Neuron (in vitro differentiated cells): Measurements from ENCODE around the gene GFPT1.
"Not testable (repeated sequence)": the region's sequence is repeated elsewhere in the genome, so short reads cannot be mapped to it uniquely, and the experiment has no call there.

Source experiments
- H2AFZ ChIP-seq: one replicate; pipeline ENCODE4 v1.6.1; 2013; ENCODE audit warnings: low read depth, mild to moderate bottlenecking, inconsistent platforms, low read length, moderate library complexity
- H3K27me3 ChIP-seq: one replicate; pipeline ENCODE4 v1.6.1; 2013; ENCODE audit warnings: low read length; ENCODE audit not compliant: insufficient read depth
- H3K36me3 ChIP-seq: one replicate; pipeline ENCODE4 v1.6.1; 2013; ENCODE audit warnings: low read length; ENCODE audit not compliant: insufficient read depth
- H3K4me1 ChIP-seq: one replicate; pipeline ENCODE4 v1.6.1; 2013; ENCODE audit warnings: low read length; ENCODE audit not compliant: insufficient read depth
- H3K4me3 ChIP-seq: 2 replicates; pipeline ENCODE4 v1.5.1; 2013; ENCODE audit warnings: mild to moderate bottlenecking, low read length, moderate library complexity
- H3K9me3 ChIP-seq: one replicate; pipeline ENCODE4 v1.6.1; 2013; ENCODE audit warnings: low read length

The GFPT1 gene

GRCh38 chr2:69380072-69380917, 6.7 kb downstream of the GFPT1 start:
- Histone ChIP-seq H3K4me1 (no peaks in the 10 kb centered on the region), H3K9me3 (peaks cover 4% of the 10 kb centered on the region), H3K27me3 (no peaks in the 10 kb centered on the region), H2AFZ (no peak overlapping the region), H3K36me3 (no peaks in the 10 kb centered on the region), H3K4me3 (no peak overlapping the region)

- H3K27me3 ChIP-seq = no peaks in the 10 kb centered on the region
- H3K36me3 ChIP-seq = peaks cover 13% of the 10 kb centered on the region
- H2AFZ ChIP-seq = no peak overlapping the region
- peaks cover 4% of the 10 kb centered on the region for H3K9me3 ChIP-seq
- no peak overlapping the region for H3K4me3 ChIP-seq
- no peaks in the 10 kb centered on the region for H3K4me1 ChIP-seq
Measured at GRCh38 chr2:69376403-69376802, 10.6 kb downstream of the GFPT1 start.

GRCh38 chr2:69375494-69376353, 11.3 kb downstream of the GFPT1 start:
- no peak overlapping the region for H3K4me3 ChIP-seq
- peaks cover 4% of the 10 kb centered on the region for H3K9me3 ChIP-seq
- H3K36me3 ChIP-seq = peaks cover 18% of the 10 kb centered on the region
- H2AFZ ChIP-seq = no peak overlapping the region
- no peaks in the 10 kb centered on the region for H3K27me3 ChIP-seq
- H3K4me1 ChIP-seq = no peaks in the 10 kb centered on the region

DNA sequence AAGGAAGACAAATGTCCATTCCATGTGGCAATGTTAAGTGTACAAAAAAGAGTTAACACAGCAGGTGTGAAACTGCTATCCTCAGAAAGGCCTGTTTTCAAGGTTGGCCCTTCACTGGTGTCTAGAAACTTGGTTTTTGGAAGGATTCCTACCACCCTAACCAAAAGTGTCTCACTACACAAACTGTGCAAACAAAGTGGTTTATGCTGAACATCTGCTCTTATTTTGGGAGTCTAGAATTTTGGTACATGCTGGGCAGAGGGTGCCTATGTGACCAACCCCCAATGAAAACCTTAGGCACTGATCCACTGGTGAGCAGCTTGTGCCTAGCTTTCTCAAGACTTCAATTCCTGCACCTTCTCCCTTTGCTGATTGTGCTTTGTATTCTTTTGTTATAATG, 14.3 kb downstream of the GFPT1 start:
- Histone ChIP-seq H3K36me3 (peaks cover 47% of the 10 kb centered on the region), H3K27me3 (no peaks in the 10 kb centered on the region), H3K9me3 (peaks cover 2% of the 10 kb centered on the region), H2AFZ (no peak overlapping the region), H3K4me3 (no peak overlapping the region), H3K4me1 (no peaks in the 10 kb centered on the region)

GRCh38 chr2:69369802-69370201, 17.2 kb downstream of the GFPT1 start:
- no peaks in the 10 kb centered on the region for H3K9me3 ChIP-seq
- peaks cover 61% of the 10 kb centered on the region for H3K36me3 ChIP-seq
- no peaks in the 10 kb centered on the region for H3K27me3 ChIP-seq
- H2AFZ ChIP-seq = no peak overlapping the region
- no peak overlapping the region for H3K4me3 ChIP-seq
- H3K4me1 ChIP-seq = no peaks in the 10 kb centered on the region

- Histone ChIP-seq H3K4me3 (no peak overlapping the region), H3K27me3 (no peaks in the 10 kb centered on the region), H2AFZ (no peak overlapping the region), H3K4me1 (no peaks in the 10 kb centered on the region), H3K9me3 (no peaks in the 10 kb centered on the region), H3K36me3 (peaks cover 63% of the 10 kb centered on the region)
Measured at GRCh38 chr2:69368588-69368987, 18.4 kb downstream of the GFPT1 start.

DNA sequence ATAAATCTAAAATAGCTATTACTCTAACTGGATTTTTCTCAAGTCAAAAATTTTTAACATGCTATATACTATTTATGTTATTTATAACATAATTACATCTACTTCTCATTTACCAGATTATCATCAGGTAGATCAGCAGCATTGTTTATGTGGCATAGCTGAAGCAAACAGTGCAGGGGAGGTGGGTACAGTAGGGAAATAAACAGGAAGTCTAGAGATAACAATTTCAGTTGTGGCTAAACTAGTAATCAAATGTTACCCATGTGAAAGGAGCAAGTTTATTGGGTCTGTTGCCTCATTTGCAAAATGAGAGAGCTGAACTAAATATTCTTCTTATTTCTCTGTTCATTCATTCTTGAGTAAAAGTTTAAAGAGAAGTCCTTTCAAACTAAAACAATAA, 27.7 kb downstream of the GFPT1 start:
- no peaks in the 10 kb centered on the region for H3K4me1 ChIP-seq
- H2AFZ ChIP-seq = no peak overlapping the region
- no peak overlapping the region for H3K4me3 ChIP-seq
- H3K27me3 ChIP-seq = no peaks in the 10 kb centered on the region
- H3K36me3 ChIP-seq = peaks cover 69% of the 10 kb centered on the region
- H3K9me3 ChIP-seq = no peaks in the 10 kb centered on the region

DNA sequence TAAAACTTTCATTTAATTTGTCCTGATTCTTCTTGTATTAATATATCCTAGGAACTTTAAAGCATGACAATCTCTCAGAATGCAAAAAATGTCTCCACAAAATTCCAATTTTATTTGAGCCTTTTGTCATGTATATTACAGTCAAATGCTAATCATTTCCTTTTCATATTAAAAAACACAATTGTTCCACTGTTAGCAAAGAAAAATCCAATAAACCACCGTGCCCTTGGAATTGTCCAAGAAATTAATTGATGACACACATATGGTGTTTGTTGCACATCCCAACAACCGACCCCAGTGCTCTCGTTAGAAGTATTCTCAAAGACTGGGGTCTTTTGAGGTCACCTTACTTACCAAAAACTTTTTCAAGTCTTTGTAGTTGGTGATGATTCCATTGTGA, 28.1 kb downstream of the GFPT1 start:
- Histone ChIP-seq H3K36me3 (peaks cover 73% of the 10 kb centered on the region), H3K27me3 (no peaks in the 10 kb centered on the region), H3K9me3 (no peaks in the 10 kb centered on the region), H2AFZ (no peak overlapping the region), H3K4me3 (no peak overlapping the region), H3K4me1 (no peaks in the 10 kb centered on the region)

DNA sequence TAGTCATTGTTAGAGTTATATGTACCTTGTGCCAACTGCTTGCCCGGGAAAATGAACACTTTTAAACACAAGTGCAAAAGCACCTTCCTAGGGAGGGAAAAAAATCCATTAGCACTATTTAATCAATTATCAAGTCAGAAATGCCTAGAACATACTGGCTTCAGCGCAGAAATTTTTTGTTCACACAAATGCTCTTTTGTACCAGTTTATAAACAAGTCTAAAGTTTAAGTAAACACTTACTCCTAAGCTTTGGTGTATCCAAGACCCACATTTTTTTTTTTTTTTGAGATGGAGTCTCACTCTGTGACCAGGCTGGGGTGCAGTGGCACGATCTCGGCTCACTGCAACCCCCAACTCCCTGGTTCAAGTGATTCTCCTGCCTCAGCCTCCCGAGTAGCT, 30.6 kb downstream of the GFPT1 start:
- H3K9me3 ChIP-seq = no peaks in the 10 kb centered on the region
- H3K27me3 ChIP-seq = no peaks in the 10 kb centered on the region
- no peaks in the 10 kb centered on the region for H3K4me1 ChIP-seq
- H3K4me3 ChIP-seq = no peak overlapping the region
- peaks cover 66% of the 10 kb centered on the region for H3K36me3 ChIP-seq
- H2AFZ ChIP-seq = no peak overlapping the region

DNA sequence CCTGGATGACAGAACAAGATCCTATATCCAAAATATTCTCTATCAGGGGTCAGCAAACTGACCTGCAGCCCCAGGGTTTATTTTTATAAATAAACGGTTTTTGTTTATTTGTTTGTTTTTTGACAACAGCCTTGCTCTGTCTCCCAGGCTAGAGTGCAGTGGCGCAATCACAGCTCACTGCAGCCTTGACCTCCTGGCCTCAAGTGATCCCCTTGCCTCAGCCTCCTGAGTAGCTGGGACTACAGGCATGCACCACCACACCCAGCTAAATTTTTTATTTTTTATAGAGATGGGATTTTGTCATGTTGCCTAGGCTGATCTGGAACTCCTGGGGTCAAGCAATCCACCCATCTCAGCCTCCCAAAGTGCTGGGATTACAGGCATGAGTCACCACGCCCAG, 32.1 kb downstream of the GFPT1 start:
- not testable (repeated sequence) for H3K4me1 ChIP-seq, H3K4me3 ChIP-seq, H3K27me3 ChIP-seq, H3K9me3 ChIP-seq, H2AFZ ChIP-seq
- H3K36me3 ChIP-seq = peaks cover 65% of the 10 kb centered on the region

DNA sequence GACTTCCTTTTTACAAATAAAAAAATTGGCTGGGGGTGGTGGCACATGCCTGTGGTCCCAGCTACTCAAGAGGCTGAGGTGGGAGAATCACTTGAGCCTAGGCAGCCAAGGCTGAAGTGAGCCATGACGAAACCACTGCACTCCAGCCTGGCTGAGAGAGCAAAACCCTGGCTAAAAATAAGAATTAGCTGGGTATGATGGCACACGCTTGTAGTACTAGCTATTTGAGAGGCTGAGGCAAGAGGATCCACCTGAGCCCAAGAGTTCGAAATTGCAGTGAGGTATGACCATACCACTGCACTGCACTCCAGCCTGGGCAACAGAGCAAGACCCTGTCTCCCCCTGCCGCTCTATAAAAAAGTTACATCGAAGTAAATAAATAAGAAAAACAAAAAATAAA, 33.7 kb downstream of the GFPT1 start:
- Histone ChIP-seq H3K4me3 (no peak overlapping the region), H3K36me3 (peaks cover 65% of the 10 kb centered on the region), H3K9me3 (no peaks in the 10 kb centered on the region)

DNA sequence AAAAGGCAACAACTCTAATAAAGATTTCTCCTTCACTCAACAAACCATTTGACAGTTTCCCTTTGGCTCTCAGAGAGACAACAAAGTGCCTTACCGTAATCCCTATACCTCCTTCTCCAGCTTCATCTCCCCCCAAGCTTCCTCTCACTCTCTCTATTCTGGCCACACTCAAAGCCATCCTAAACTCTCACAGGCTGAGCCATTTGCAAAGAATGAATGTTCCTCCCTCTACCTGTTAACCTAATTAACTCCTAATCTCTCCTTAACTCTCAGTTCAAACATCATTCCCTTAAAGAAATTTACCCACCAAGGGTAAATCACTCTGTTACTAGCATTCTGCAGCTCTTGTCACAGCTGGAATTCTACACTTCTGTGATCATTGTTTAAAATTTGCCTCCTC, 38.2 kb downstream of the GFPT1 start:
- H3K9me3 ChIP-seq = no peaks in the 10 kb centered on the region
- H2AFZ ChIP-seq = no peak overlapping the region
- peaks cover 14% of the 10 kb centered on the region for H3K4me1 ChIP-seq
- no peak overlapping the region for H3K4me3 ChIP-seq
- peaks cover 59% of the 10 kb centered on the region for H3K36me3 ChIP-seq
- no peaks in the 10 kb centered on the region for H3K27me3 ChIP-seq

More for the DNA sequence above, 33.7 kb downstream of the GFPT1 start:
- Histone ChIP-seq H3K4me1 (no peaks in the 10 kb centered on the region), H2AFZ (no peak overlapping the region), H3K27me3 (no peaks in the 10 kb centered on the region)

DNA sequence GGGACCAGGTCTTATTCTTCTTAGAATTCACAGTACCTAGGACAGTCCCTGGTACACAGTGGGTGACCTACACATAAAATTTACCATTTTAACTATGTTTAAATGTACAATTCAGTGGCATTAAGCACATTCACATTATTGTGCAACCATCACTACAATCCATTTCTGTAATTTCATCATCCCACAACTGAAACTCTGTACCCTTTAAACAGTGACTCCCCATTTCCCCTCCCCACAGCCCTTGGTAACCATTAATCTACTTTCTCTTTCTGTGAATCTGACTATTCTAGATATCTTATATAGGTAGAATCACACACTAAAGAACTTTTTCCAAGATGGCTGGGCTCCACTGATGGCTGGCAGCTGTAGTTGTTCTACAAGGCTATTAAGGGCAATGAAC, 41.6 kb downstream of the GFPT1 start:
- H3K4me3 ChIP-seq = no peak overlapping the region
- no peak overlapping the region for H2AFZ ChIP-seq
- peaks cover 15% of the 10 kb centered on the region for H3K4me1 ChIP-seq
- H3K9me3 ChIP-seq = no peaks in the 10 kb centered on the region
- no peaks in the 10 kb centered on the region for H3K27me3 ChIP-seq
- peaks cover 76% of the 10 kb centered on the region for H3K36me3 ChIP-seq
